ENCODE results near the gene TAS2R60. TPM values are rescaled to one million over a fixed set of nuclear protein-coding genes. Genes with fewer than 3 reads are reported as not detected.

Gene TAS2R60
- total RNA-seq, 8 experiments from 2014 or later = not detected

DNA sequence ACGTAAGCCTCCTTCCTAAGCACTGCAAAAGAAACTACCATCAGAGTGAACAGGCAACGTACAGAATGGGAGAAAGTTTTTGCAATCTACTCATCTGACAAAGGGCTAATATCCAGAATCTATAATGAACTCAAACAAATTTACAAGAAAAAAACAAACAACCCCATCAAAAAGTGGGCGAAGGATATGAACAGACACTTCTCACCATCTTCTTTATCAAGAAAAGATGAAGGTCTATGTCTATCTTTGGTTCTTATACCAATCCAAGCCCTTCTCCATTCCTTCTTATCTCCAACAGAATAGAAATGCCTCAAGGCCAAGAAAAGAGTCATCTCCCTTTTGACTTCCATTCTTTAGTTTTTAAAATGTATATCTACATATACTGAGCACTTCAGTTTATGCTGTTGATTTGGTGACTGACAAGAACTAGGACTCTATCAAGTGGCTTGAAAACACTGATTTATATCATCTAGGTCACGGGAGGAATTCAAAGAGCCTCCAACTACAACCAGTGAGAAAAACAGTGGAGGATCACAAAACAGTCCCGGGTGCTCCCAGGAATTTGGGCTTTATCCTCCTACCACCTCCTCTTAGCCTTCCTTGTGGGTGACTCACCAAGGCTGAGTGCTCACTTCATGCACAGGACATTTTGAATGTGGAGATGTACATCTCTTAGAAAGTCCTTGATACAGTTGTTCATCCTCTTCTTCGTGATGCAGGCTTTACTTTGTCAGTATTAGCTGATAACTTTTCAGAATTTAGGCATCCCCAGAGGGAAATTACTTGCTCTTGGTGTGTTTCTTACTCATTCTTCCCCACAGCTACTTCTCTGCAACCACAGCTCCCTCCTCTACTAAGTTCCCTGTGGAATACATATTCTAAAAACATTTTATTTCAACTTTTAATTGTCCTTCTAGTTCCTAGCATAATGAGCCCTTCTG, 49.8 kb downstream of the TAS2R60 start:
- WGBS, 10 experiments = 44 to 100% (median 53%) methylated on average over 2 to 5 of the region's 6 CpGs; no CpG with 5 or more reads in 1 of the 10 experiments
- peak in 1 of 8 experiments; percentile 19 for ATAC-seq (replicated peaks in 6 of 8)
- in situ Hi-C loops (cut with MboI; ENCODE audit: low pct_unique_long_range_greater_than_20kb in 2 of 9, low sequenced_read_pairs in 9 of 9, unreplicated experiment in 9 of 9) = no loop called here
- no peak overlapping the region for H3K4me3 ChIP-seq
- no peak overlapping the region for H3K27ac ChIP-seq
- H3K4me1 ChIP-seq (replicated peaks in 1 of 2) = no peaks in the 10 kb centered on the region

DNA sequence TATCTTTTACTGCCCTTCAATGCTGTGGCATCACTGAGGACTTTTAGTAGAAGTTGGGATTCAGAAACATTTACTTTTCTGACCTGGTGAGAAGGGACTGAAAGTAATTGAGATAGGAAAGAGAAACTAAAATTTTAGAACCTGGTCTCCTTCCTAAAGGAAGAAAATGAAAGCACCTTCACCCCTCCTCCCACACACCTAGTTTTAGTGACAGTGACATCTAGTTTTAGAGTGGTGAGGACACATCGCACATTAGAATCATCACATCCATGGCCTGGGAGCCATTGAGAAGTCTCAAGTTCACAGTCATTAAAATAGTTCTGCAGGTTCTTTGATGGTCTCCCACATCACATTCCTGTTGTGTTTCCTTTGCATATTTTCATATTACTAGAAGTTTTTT, 50.5 kb downstream of the TAS2R60 start:
- in situ Hi-C loops (cut with MboI; ENCODE audit: low pct_unique_long_range_greater_than_20kb in 2 of 9, low sequenced_read_pairs in 9 of 9, unreplicated experiment in 9 of 9) = no loop called here
- Histone ChIP-seq H3K4me3 (no peak overlapping the region), H3K4me1 (replicated peaks in 1 of 2) (no peaks in the 10 kb centered on the region), H3K27ac (no peak overlapping the region)
- 80 to 100% (median 100%) methylated on average over 1 of the region's 1 CpG; no CpG with 5 or more reads in 6 of the 10 experiments for WGBS, 10 experiments
- no peak for ATAC-seq (replicated peaks in 6 of 8)

Other genes with a start within 250 kb of the TAS2R60 start
- gene TAS2R40, start 221.4 kb upstream of the TAS2R60 start, total RNA-seq = under 1 TPM in 4 of 8 experiments, not detected in 4; 0.27 to 0.76 (median 0.57) TPM
- 100 to 1,000 TPM in 2 of 8 experiments, 10 to 100 TPM in 6; 18.0 to 189 (median 46.9) TPM for gene GSTK1, start 180.0 kb upstream of the TAS2R60 start, total RNA-seq
- gene TMEM139, start 158.5 kb upstream of the TAS2R60 start, total RNA-seq = 1 to 10 TPM in 7 of 8 experiments, under 1 TPM in 1; 0.51 to 4.5 (median 1.8) TPM
- 10 to 100 TPM; 10.5 to 26.0 (median 14.1) TPM for gene CASP2, start 155.1 kb upstream of the TAS2R60 start, total RNA-seq
- gene CLCN1, start 127.3 kb upstream of the TAS2R60 start, total RNA-seq = under 1 TPM in 6 of 8 experiments, not detected in 2; 0.07 to 0.28 (median 0.15) TPM
- gene FAM131B, start 80.7 kb upstream of the TAS2R60 start, total RNA-seq = 10 to 100 TPM in 5 of 8 experiments, 1 to 10 TPM in 2, under 1 TPM in 1; 0.22 to 49.1 (median 34.2) TPM
- 100 to 1,000 TPM in 2 of 8 experiments, 10 to 100 TPM in 6; 15.5 to 110 (median 49.1) TPM for gene ZYX, start 62.1 kb upstream of the TAS2R60 start, total RNA-seq
- gene EPHA1, start 34.6 kb upstream of the TAS2R60 start, total RNA-seq = 1 to 10 TPM in 4 of 8 experiments, under 1 TPM in 4; 0.65 to 6.2 (median 0.98) TPM
- 1 to 10 TPM in 1 of 8 experiments, not detected in 7; 1.1 TPM for gene TAS2R41, start 34.4 kb downstream of the TAS2R60 start, total RNA-seq
- gene CTAGE15, start 128.3 kb downstream of the TAS2R60 start, total RNA-seq = under 1 TPM in 2 of 8 experiments, not detected in 6; 0.11 to 0.13 TPM
- 1 to 10 TPM in 4 of 8 experiments, under 1 TPM in 4; 0.18 to 2.6 (median 0.88) TPM for gene TCAF2, start 177.5 kb downstream of the TAS2R60 start, total RNA-seq